ENCODE results near the gene MYLK.
"Not testable (repeated sequence)": the region's sequence is repeated elsewhere in the genome, so short reads cannot be mapped to it uniquely, and the experiment has no call there.

Gene MYLK

DNA sequence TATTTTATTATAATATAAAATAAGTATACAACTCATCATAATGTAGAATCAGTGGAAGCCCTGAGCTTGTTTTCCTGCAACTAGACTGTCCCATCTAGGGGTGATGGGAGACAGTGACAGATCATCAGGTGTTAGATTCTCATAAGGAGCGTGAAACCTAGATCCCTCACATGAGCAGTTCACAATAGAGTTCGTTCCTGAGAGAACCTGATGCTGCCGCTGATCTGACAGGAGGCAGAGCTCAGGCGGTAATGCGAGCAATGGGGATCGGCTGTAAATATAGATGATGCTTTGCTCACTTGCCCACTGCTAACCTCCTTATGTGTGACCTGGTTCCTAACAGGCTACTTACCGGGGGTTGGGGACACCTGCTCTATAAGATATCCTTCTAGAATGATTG, 272.5 kb downstream of the MYLK start:
- not testable (repeated sequence) for DNase-seq

DNA sequence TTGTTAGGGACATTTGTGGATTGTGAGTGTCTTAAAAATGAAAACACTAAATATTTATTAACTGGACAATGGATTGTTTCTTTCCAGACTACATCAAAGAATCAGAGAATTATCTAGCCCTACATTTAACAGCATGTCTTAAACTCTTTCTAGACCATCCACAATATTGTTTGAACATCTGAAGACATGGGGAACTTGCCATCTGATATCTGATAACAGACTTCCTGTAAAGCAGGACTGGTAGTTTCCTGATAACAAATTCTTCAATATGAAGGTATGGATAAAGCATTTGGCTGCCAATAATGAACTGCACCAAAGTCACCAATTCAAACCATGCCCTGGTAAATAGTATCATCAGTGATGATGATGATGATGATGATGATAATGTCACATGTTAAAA, 273.1 kb downstream of the MYLK start:
- no peak for DNase-seq

DNA sequence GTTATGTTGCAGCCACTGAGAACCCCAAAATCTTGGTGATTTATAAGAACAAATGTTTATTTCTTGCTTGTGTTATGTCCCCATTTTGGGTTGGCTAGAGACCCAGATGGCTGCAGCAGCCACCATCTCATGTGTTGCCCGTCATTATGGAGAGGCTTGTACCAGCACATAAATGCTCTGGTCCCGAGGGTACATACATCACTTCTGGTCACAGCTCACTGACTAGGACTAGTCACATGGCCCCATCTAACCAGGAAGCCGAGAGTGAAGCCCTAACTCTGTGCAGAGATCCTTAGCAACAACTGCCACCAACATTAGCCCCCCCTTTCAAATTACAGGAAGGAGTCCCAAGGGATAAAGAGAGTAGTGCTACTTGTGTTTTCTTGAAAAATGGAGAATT, 273.8 kb downstream of the MYLK start:
- DNase-seq: no peak

DNA sequence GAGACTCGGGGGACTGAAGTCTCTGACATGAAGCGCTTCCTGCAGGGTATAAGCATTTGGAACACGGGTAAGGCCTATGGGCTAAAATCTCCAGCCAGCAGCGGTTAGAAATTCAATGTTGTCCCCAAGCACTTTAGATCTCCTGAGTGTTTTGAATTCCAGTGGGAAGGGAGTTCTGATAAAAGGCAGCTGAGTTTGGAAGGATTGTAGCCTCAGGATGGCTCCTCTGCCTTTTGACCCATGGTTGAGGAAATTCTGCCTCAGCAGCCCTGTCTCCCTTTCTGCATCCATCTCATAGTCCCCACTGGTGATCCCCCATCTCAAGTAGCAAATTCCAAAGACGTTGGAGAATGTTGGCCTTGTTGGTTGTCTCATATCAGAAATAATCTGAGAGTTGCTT, 275.1 kb downstream of the MYLK start:
- no peak for DNase-seq

DNA sequence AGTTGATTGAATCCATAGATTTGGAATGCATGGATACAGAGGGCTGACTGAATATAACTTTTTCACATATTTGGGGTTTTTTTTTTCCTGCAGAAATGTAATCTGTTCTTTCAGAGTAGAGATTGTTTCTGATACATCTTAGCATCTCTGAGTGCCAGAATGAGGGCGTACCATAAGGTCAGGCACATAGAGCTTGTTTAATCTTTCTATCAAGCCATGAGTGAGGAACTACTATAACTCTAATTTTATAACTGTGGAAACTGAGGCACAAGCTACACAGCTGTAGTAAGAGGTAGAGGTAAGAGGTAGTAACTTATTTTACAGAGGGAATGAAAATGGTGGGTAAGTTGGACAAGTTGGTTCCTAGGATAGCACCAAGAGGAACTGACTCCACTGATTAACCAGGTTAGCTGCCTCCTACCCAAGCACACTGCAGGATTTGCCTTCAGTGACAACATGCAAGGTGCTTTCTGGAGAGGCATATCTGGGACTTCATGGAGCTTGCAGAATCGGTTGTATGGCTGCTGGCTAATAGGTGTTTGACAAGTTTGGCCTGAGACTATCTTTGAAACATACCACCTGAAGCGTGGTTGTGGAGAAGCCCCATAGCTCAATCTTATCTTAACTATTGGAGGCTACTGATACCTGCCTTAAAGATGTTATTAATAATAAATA, 275.7 kb downstream of the MYLK start:
- DNase-seq: no peak

DNA sequence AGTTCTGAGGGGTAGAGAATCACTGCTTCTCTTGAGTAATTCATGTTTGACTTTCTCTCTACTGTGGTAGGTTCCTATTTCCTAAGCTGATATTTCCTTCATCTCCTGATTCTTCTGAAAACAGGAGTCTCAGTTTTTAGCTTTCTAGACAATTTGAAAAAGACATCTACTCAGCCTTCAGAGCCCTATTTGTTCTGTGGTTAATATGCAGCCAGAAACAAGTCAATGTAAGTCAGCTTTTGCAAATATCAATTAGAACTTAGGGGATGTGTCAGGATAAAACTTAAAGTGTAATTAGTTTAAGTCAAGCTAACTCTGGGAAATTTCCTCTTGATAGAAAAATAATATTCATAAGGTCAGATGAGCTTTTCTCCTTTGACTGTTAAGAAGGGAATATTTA, 277.6 kb downstream of the MYLK start:
- DNase-seq: no peak

DNA sequence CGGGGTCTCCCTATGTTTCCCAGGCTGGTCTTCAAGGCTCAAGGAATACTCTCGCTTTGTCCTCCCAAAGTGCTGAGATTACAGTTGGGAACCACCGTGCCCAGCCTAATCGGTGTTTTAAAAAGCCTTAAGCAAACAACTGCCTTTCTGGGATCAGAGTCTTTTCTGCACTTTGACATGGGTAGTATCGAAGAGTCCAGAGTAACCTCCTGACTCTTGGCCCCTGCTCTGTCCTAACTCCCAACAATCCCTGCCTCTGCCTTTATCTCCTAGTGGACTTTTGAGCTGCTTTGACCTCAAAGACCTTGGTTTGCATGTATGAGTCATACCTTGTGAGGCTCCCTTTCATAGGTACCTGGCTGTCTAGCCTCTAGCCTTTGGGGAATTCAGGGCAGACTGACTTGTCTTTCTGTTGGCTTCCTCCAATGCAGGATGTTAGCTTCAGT, 278.3 kb downstream of the MYLK start:
- DNase-seq: peak; percentile 90

DNA sequence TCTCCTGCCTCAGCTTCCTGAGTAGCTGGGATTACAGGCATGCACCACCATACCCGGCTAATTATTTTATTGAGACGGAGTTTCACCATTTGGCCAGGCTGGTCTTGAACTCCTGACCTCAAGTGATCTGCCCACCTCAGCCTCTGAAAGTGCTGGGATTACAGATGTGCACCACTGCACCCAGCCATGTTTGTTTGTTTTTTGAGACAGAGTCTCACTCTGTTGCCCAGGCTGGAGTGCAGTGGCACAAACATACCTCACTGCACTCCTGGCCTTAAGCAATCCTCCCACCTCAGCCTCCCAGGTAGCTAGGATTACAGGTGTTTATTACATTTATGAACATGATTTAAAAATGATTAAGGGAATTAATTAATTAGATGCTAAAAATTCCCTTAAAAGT, 281.0 kb downstream of the MYLK start:
- DNase-seq: not testable (repeated sequence)

DNA sequence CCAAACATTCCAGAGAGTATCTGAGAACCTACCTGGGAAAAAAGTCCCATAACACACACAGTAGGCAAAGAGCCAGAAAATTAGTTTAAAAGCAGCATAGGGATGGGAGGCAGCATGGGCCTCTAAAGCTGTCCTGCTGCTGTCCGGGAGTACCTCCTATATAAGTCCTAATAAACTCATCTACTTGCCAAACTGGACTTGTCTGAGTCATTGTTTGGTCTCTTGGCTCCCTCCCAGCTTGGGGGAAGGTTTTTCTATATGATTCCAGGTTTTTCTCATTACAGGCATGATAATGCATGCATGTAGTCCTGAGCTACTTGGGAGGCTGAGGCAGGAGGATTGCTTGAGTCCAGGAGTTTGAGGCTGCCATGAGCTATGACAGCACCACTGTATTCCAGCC, 281.8 kb downstream of the MYLK start:
- DNase-seq: no peak

DNA sequence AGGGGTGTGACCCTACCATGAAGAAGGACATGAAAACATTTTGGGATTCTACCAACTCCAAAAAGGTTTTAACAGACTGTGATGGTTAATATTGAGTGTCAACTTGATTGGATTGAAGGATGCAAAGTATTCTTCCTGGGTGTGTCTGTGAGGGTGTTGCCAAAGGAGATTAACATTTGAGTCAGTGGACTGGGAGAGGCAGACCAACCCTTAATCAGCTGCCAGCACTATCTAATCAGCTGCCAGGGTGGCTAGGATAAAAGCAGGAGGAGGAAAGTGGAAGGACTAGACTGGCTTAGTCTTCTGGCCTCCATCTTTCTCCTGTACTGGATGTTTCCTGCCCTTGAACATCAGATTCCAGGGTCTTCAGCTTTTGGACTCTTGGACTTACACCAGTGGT, 283.3 kb downstream of the MYLK start:
- DNase-seq: not testable (repeated sequence)

DNA sequence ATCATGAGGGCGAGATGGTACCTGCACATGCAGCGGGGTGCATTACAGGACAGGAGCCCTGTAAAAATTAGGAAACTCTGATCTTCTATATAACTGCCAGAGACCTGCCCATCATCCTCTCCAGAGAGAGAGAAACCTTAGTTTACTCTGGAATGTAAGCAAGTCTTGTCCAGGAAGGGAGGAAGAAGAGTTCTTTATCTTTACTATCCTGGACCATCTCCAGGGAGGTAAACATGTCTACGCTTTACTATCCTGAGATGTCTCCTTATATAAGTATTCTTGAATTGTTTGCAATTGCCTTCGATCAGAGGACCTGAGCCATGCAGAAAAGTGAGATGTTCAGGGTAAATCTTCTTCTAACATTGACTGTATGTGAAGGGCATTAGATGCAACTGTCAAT, 286.6 kb downstream of the MYLK start:
- DNase-seq: no peak

DNA sequence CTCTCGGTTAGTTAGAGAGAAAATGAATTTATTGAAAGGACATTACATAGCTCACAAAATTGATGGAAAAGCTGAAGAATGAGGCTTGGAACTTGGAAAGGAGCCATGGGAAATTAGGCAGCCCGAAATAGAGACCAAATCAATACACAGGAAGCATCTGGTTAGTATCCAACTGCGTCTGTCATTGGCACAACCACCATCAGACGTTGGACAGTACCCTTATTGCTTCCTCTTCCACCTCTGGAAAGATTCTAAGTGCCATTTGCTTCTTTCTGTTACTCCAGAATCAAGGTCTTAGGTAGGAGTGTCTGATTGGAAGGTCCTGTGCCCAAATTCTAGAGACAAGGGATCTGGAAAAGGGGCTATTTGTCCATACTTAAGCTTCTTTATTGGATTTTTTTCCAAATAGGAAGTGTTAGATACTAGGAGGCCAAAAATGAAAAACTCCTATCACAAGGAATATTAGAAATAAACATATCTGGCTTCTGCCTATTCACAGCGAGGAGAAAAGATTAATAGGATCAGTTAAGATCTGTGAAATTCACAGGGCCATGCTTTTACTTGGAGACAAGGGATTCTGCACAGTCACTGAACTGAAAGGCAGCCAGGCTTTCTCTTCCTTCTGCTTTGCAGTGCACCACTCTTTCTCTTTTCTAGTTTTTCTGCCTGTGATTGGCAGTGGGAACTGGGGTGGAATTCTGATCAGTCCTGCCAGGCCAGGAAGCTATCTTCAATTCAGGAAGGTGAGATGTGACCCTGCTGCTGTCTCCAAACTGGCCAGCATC, 288.5 kb downstream of the MYLK start:
- no peak for DNase-seq

DNA sequence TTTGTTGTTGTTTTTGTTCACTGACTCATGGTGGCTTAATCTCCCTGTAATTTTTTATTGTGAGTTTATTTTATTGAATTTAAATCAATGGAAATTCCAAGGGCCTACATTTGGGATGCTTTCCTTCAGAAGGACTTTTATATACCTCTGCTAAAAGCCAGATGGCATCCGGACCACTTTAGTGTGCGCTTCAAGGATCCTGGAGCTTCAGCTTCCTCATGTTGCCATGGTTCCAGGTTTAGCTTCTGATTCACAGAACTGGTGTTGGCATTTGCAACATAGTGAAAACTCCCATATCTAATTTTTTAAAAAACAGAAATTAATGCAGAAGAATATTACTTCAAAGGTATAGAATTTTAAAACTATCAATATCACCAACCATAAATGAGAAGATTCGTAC, 290.8 kb downstream of the MYLK start:
- no peak for DNase-seq

DNA sequence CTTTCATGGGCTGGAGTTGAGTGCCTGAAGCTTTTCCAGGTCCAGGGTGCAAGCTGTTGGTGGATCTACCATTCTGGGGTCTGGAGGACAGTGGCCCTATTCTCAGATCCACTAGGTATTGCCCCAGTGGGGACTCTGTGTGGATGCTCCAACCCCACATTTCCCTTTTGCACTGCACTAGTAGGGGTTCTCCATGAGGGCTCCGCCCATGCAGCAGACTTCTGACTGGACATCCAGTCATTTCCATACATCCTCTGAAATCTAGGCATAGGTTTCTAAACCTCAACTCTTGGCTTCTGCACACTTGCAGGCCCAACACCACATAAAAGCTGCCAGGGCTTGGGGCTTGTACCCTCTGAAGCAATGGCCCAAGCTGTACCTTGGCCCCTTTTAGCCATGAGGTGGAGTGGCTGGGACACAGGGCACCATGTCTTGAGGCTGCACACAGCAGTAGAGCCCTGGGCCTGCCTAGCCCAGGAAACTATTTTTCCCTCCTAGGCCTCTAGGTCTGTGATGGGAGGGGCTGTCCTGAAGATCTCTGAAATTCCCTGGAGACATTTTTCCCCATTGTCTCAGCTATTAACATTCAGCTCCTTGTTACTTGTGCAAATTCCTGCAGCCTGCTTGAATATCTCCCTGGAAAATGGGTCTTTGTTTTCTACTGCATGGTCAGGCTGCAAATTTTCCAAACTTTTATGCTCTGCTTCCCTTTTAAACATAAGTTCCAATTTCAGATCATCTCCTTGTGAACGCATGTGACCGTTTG, 293.3 kb downstream of the MYLK start:
- DNase-seq: no peak

DNA sequence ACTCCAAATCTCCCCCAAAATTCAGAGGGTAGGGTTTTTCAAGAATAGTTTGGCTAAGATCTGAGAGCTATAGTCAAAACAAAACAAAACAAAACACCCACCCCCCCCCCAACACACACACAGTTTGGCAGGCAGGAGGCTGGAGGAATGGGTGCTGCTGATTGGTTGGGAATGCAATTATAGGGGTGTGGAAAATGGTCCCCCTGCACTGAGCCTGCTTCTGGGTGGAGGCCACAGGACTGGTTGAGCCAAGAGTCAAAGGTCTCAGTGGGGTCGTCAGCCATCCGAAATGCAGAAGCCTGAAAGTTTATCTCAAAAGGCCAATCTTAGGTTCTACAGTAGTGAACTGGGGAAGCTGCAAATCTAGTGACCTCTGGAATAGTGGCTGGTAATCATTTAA, 296.7 kb downstream of the MYLK start:
- DNase-seq: peak; percentile 89

DNA sequence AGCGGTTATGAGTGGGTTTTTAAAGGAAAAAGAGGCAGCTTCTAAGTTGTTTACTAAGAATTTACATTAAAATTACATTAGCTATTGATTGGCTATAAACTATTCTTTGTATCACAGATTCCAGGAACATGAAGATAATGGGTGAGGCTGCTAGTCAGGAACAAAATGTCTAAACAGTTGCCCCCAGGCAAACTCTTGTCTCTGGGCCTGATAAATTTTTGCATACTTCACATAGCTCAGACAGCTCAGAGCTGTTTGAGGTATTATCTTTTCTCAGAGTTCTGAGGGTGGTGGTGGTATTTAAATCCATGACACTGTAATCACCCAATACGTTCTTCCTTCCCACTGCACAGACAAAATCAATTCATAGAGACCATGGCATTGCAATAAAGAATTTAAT, 297.2 kb downstream of the MYLK start:
- DNase-seq: peak; percentile 88

DNA sequence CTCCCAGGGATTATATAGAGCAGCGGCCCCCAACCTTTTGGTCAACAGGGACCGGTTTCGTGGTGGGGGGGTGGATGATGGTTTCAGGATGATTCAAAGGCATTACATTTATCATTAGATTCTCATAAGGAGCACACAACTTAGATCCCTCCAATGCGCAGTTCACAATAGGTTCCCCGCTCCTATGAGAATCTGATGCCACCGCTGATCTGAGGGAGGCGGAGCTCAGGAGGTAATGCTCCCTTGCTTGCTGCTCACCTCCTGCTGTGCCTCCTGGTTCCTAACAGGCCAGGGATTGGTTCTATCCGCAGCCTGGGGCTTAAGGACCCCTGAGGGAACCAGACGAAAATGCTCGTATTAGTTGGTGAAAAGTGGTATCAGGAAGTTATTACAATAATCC, 298.0 kb downstream of the MYLK start:
- DNase-seq: peak; percentile 90

DNA sequence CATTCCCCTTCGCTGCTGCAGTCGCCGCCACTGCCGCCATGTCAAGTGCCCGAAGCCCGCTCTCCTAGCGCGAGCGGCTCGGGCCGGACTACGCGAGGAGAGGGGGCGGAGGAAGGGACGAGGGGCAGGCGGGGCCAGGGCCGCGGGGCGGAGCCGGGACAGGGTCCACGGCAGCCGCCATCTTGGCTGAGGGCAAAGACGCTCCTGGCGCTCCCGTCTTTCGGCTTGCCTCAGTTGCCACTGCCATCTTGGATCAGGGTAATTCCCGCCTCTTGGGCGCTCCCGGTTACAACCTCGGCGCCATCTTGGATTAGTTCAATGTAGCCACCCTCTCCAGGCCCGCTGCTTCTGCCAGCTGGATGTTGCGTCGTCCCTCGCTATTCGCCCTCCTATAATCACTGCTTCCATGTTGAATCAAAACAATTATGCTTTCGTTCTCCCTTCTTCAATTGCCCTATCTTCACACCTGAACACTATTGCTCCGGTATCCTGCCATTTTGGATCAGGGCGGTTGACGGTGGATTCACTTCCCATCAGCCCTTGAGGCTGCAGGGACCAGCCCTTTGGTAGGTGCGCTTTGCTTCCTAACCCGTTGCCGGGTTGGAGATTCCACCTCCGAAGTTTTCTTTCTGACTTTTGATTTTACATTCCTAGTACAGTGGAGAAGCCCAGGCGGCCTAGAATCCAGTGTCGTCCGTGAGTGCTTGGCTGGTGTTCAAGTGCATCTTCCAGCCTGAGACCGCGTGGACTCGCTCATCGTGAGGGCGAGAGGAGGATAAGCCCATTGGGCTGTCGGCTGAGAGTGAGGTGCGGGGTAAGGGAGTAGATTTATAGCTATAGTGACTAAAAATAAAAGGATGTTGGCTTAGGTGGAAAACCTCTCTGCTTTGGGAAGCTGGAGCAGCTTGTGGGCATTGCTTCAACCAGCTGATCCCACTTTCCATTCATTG, 298.9 kb downstream of the MYLK start, which contains the start of gene HACD2:
HACD2 (minus strand) TSS at position 66 of the 950 bp plus-strand sequence; CDS start at position 40, 26 bp downstream.
- peak; percentile 99 for DNase-seq

DNA sequence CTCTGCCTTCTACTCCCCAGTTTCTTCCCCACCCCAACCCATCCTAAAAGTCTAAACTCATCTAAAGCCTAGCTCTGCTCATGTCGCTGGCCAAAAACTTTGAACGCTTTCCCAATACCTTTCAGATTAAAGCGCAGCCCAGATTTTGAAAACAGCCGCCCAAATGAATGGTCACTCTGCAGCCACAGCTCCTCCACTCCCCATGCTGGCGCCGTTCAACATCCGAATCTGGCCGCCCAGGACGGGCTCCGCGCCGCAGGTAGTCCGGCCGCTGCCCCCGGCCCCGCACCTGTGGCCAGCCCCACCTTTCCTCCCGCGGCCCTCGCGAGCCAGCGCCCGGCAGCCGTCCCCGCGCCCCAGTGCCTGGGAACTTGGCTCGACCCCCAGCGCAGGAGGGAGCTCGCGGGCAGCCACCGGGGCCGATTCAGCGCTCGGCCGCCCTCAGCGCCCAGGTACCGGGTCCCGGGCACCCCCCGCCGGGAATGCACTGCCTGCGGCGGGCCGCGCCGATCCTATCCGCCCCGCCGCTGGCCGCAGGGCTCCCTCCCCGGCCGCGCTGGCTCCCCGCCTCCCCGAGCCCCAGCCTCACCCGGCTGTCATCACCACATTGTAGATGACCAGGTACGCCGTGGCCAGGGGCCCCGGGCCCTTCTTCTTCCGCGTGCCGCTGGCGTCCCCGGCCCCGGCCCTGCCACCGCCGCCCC, 299.7 kb downstream of the MYLK start:
- no peak for DNase-seq

DNA sequence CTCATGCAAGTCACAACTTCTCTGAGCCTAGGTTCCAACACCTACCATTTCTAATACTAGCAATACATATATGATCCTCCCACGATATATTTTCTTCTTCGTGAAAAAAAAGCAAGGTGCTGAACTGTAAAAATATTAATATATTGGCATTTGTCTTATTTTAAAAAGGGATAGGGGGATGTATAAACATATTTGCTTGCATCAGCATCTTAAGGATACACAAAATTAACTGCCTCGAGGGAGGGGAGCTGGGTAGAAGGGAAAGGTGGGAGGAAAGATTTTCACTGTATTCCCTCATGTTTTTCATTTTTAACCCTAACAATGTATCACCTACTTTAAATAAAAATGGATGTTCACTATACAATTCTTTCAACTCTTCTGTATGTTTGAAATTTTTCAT, 300.6 kb downstream of the MYLK start:
- no peak for DNase-seq

DNA sequence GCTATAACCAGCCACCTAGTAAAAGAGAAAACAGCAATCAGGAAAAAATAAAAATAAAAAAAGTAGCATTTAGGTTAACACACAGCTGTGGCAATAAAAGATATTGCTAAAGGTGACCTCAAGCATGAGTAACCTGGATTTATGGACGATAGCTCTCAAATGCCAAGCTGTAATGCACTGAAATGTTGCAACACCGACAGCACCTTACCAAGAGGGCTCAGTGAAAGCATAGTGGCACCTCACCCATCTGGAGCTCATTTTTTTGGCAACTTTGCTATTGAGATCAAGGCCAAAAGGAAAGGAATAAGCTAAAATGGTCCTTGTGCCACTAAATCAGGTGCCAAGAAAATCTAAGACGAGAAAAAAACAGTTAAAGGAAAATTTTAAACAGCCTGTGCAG, 301.8 kb downstream of the MYLK start:
- DNase-seq: no peak

DNA sequence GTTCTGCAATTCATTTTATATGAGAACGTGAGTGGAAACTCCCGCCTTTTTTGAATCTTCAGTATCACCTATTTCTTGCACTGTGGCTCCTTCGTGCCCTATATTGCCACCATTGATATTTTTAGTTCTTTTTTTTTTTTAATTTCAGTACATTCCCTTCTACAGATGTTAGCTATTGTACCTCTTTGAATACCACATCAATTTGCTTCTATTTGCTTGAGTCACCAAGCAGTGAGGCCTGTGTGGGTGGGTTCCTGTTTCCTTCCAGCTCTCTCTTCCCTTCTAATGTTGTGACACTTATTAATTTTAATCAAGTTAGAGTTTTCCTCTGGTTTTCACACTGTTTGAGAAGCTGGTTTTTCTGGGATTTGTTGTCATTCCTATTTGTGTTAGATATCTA, 308.0 kb downstream of the MYLK start:
- DNase-seq: no peak

Data from islet precursor cell (in vitro differentiated cells).